A549 treated with AZD9567 at 1 μM for 4 hours (cell line): ENCODE results near the gene CFD. TPM values are rescaled to one million over a fixed set of nuclear protein-coding genes. Genes with fewer than 3 reads are reported as not detected.

ENCODE experiments used
- total RNA-seq: library from RNA; stranded (reverse); fragments of 200-300 nt; extraction: Qiagen RNA extraction; gene quantifications from 5 replicates; pipeline ENCODE4 v1.2.3, GENCODE V29; 2022; ENCODE audit not compliant: insufficient read depth

The CFD gene
- total RNA-seq = 19.2 to 25.8 TPM (median 23.5 TPM) in 5 replicates

GRCh38 chr19:858868-859843 lies at the start of gene CFD:
TSS of gene CFD (plus strand) at chr19:859664. CDS start at chr19:859690, 26 bp downstream.

GRCh38 chr19:821825-822503 lies 37.5 kb upstream of the CFD start, which contains the start of gene PLPPR3:
TSS of gene PLPPR3 (minus strand) at chr19:821955. CDS start at chr19:821559, 396 bp downstream.

GRCh38 chr19:827710-828321 lies 31.6 kb upstream of the CFD start, which contains the start of gene AZU1:
TSS of gene AZU1 (plus strand) at chr19:827837. CDS start at chr19:827847, 10 bp downstream.

GRCh38 chr19:840519-841206 lies 18.8 kb upstream of the CFD start, which contains the start of gene PRTN3:
TSS of gene PRTN3 (plus strand) at chr19:840999. CDS start at chr19:841009, 10 bp downstream.

GRCh38 chr19:852136-853013 lies 7.1 kb upstream of the CFD start, which contains the start of gene ELANE:
TSS of gene ELANE (plus strand) at chr19:852303. CDS start at chr19:852329, 26 bp downstream.

DNA sequence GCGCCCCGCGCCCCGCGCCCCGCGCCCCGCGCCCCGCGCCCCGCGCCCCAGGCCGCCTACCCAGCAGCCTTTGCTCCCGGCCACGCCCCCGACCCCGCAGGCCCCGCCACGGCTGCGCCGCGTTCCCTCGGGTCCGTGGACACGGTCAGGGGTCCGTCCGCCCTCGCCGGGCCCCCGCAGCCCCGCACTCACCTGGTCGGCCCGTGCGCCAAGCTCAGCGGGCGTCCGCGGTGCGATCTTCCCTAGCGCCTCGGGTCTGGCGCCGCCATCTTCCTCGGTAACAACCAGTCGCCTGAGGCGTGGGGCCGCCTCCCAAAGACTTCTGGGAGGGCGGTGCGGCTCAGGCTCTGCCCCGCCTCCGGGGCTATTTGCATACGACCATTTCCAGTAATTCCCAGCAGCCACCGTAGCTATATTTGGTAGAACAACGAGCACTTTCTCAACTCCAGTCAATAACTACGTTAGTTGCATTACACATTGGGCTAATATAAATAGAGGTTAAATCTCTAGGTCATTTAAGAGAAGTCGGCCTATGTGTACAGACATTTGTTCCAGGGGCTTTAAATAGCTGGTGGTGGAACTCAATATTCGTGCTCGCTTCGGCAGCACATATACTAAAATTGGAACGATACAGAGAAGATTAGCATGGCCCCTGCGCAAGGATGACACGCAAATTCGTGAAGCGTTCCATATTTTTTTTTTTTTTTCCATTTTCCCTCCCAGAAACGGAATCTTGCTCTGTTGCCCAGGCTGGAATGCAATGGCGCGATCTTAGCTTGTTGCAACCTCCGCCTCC lies 33.6 kb downstream of the CFD start, which contains the start of the genes MED16 and RNU6-9:
Gene MED16 (minus strand): TSS at position 294 of the 796 bp plus-strand sequence. CDS start 2,056 bp downstream, outside the sequence.
Gene RNU6-9 (plus strand): TSS at position 591 of the 796 bp plus-strand sequence.

Other genes starting within 250 kb of the CFD start
- 79.2 to 97.4 TPM (median 83.6 TPM) in 5 replicates for gene POLRMT, start 226.1 kb upstream of the CFD start, total RNA-seq
- 0.58 to 0.97 TPM (median 0.78 TPM) in 4 of 5 replicates, not detected in the other for gene FGF22, start 219.8 kb upstream of the CFD start, total RNA-seq
- 63.5 to 73.3 TPM (median 72.5 TPM) in 5 replicates for gene RNF126, start 196.4 kb upstream of the CFD start, total RNA-seq
- gene FSTL3, start 183.3 kb upstream of the CFD start, total RNA-seq = 198 to 279 TPM (median 261 TPM) in 5 replicates
- gene PRSS57, start 164.2 kb upstream of the CFD start, total RNA-seq = 0.10 to 0.32 TPM (median 0.13 TPM) in 3 of 5 replicates, not detected in the others
- 6.7 to 14.2 TPM (median 12.8 TPM) in 5 replicates for gene PALM, start 150.7 kb upstream of the CFD start, total RNA-seq
- gene MISP, start 108.6 kb upstream of the CFD start, total RNA-seq = 63.4 to 77.5 TPM (median 76.5 TPM) in 5 replicates
- 220 to 256 TPM (median 229 TPM) in 5 replicates for gene PTBP1, start 62.2 kb upstream of the CFD start, total RNA-seq
- gene PLPPR3, start 37.7 kb upstream of the CFD start, total RNA-seq = 2.9 to 4.8 TPM (median 4.2 TPM) in 5 replicates
- gene AZU1, start 31.8 kb upstream of the CFD start, total RNA-seq = 0.22 to 0.41 TPM (median 0.27 TPM) in 4 of 5 replicates, not detected in the other
- 0.20 to 0.55 TPM (median 0.32 TPM) in 4 of 5 replicates, not detected in the other for gene PRTN3, start 18.7 kb upstream of the CFD start, total RNA-seq
- gene ELANE, start 7.4 kb upstream of the CFD start, total RNA-seq = 0.09 to 0.18 TPM (median 0.12 TPM) in 4 of 5 replicates, not detected in the other
- 16.3 to 22.4 TPM (median 19.0 TPM) in 5 replicates for gene MED16, start 33.5 kb downstream of the CFD start, total RNA-seq
- gene RNU6-9, start 33.8 kb downstream of the CFD start, total RNA-seq = not detected in 5 replicates
- 20.0 to 43.9 TPM (median 40.6 TPM) in 5 replicates for gene R3HDM4, start 53.6 kb downstream of the CFD start, total RNA-seq
- gene KISS1R, start 57.7 kb downstream of the CFD start, total RNA-seq = 0.28 to 0.65 TPM (median 0.43 TPM) in 4 of 5 replicates, not detected in the other
- gene ARID3A, start 66.4 kb downstream of the CFD start, total RNA-seq = 3.2 to 5.1 TPM (median 3.9 TPM) in 5 replicates
- 45.2 to 72.8 TPM (median 66.3 TPM) in 5 replicates for gene WDR18, start 124.7 kb downstream of the CFD start, total RNA-seq
- 2.0 to 3.7 TPM (median 3.3 TPM) in 4 of 5 replicates, not detected in the other for gene GRIN3B, start 140.8 kb downstream of the CFD start, total RNA-seq
- 81.7 to 126 TPM (median 123 TPM) in 5 replicates for gene TMEM259, start 161.5 kb downstream of the CFD start, total RNA-seq
- not detected in 5 replicates for gene RNU6-2, start 161.9 kb downstream of the CFD start, total RNA-seq
- 59.2 to 96.5 TPM (median 67.0 TPM) in 5 replicates for gene CNN2, start 166.9 kb downstream of the CFD start, total RNA-seq
- 11.2 to 16.3 TPM (median 13.7 TPM) in 5 replicates for gene ABCA7, start 180.4 kb downstream of the CFD start, total RNA-seq
- 2.6 to 3.2 TPM (median 2.9 TPM) in 5 replicates for gene ARHGAP45, start 207.5 kb downstream of the CFD start, total RNA-seq
- gene POLR2E, start 235.7 kb downstream of the CFD start, total RNA-seq = 209 to 249 TPM (median 237 TPM) in 5 replicates
- gene GPX4, start 244.3 kb downstream of the CFD start, total RNA-seq = 423 to 497 TPM (median 483 TPM) in 5 replicates